RWPE2 (cell line): Measurements from ENCODE around the gene MYPOP.

Source experiments
- ATAC-seq: fragments of 200-7000 bp; cut with Tn5 transposase; 3 replicates; pipeline ENCODE4 v1.9.1; 2021; ENCODE audit warnings: low read depth
- DNase-seq: peaks from one replicate; pipeline ENCODE4 v3.0.0-alpha.2; 2020; ENCODE audit warnings: low spot score
- H3K27ac ChIP-seq: fragments of 450-650 bp; 2 replicates; pipeline ENCODE4 v1.5.1; 2017; ENCODE audit warnings: mild to moderate bottlenecking; ENCODE audit not compliant: poor library complexity, severe bottlenecking
- H3K27me3 ChIP-seq: fragments of 250-450 bp; sonication (Bioruptor Pico); 2 replicates; pipeline ENCODE4 v1.5.1; 2021; ENCODE audit warnings: mild to moderate bottlenecking, moderate library complexity; ENCODE audit not compliant: insufficient read depth, poor library complexity, severe bottlenecking
- H3K36me3 ChIP-seq: fragments of 250-450 bp; sonication (Bioruptor Pico); 2 replicates; pipeline ENCODE4 v1.5.1; 2020; ENCODE audit warnings: low read depth, mild to moderate bottlenecking, moderate library complexity
- H3K4me1 ChIP-seq: fragments of 250-450 bp; sonication (Bioruptor Pico); 2 replicates; pipeline ENCODE4 v1.5.1; 2021; ENCODE audit warnings: mild to moderate bottlenecking, moderate library complexity; ENCODE audit not compliant: insufficient read depth, poor library complexity, severe bottlenecking
- H3K4me3 ChIP-seq: fragments of 250-450 bp; sonication (Bioruptor Pico); 2 replicates; pipeline ENCODE4 v1.5.1; 2021; ENCODE audit warnings: mild to moderate bottlenecking, moderate library complexity; ENCODE audit not compliant: severe bottlenecking
- H3K9me3 ChIP-seq: fragments of 250-450 bp; sonication (Bioruptor Pico); 2 replicates; pipeline ENCODE4 v1.5.1; 2021; ENCODE audit warnings: mild to moderate bottlenecking, moderate library complexity; ENCODE audit not compliant: severe bottlenecking
- TF ChIP-seq, protein P1 (sequence below): fragments of 450-650 bp; IDR thresholded peaks from one replicate; pipeline ENCODE4 v1.5.1; 2017; ENCODE audit warnings: mild to moderate bottlenecking, moderate library complexity; ENCODE audit not compliant: poor library complexity, severe bottlenecking

MYPOP gene

DNA sequence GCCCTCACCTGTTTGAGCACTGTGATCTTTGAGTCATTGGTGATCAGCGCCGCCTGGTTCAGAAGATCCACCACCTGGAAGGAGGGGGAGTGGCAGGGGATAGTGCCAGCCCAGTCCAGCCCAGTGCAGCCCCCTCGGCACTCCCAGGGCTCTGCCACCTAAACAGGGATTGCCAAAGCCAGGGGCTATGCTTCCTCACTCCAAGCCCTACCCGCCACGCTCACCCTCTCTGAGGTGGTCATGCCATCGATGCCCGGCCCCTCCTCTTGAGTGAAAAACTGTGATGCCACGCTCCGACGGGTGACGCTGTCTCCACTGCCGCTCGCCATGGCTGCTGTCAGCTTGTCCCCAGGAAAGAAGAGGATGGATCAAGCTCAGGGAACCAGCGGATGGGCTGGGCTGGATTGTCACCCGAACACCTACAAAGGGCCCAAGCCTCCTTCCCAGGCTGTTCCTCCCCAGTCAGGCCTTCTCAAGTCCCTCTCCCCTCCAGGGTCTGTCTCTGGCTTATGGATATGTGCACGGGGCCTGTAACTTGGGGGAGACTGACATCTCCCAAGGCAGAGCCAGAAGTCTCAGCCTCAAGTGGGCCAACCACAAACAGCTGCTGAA is 48.1 kb downstream of the MYPOP start:
- H3K36me3 ChIP-seq = peaks cover 70% of the 10 kb centered on the region
- TF ChIP-seq, protein P1, sequence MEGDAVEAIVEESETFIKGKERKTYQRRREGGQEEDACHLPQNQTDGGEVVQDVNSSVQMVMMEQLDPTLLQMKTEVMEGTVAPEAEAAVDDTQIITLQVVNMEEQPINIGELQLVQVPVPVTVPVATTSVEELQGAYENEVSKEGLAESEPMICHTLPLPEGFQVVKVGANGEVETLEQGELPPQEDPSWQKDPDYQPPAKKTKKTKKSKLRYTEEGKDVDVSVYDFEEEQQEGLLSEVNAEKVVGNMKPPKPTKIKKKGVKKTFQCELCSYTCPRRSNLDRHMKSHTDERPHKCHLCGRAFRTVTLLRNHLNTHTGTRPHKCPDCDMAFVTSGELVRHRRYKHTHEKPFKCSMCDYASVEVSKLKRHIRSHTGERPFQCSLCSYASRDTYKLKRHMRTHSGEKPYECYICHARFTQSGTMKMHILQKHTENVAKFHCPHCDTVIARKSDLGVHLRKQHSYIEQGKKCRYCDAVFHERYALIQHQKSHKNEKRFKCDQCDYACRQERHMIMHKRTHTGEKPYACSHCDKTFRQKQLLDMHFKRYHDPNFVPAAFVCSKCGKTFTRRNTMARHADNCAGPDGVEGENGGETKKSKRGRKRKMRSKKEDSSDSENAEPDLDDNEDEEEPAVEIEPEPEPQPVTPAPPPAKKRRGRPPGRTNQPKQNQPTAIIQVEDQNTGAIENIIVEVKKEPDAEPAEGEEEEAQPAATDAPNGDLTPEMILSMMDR = no peak
- no peaks in the 10 kb centered on the region for H3K4me1 ChIP-seq

DNA sequence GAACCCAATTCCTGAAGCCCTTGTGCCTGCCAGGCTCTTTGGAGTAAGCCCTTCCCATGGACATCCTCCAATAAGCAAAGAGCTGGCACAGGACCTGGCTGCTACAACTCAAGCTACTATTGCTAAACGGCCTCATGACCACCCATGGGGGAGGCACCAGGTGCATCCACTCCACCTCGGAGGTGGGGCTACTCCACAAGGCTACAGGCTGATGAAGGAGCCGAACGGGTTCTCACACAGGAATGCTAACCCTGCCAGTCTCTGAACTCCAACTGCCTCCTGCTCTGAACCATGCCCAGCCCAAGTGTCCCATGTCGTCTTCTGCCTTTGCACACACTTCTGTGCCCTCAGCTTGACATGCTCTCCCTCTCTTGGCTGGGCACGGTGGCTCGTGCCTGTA is 49.4 kb downstream of the MYPOP start:
- H3K36me3 ChIP-seq = peaks cover 74% of the 10 kb centered on the region
- no peaks in the 10 kb centered on the region for H3K9me3 ChIP-seq
- no peaks in the 10 kb centered on the region for H3K4me1 ChIP-seq
- no peak overlapping the region for H3K27ac ChIP-seq
- H3K27me3 ChIP-seq = no peaks in the 10 kb centered on the region
- TF ChIP-seq, protein P1 = no peak
- ATAC-seq (no peak), DNase-seq (no peak)
- no peak overlapping the region for H3K4me3 ChIP-seq

More for the DNA sequence above, 48.1 kb downstream of the MYPOP start:
- no peak for ATAC-seq
- DNase-seq = no peak
- H3K9me3 ChIP-seq = no peaks in the 10 kb centered on the region
- H3K27me3 ChIP-seq = no peaks in the 10 kb centered on the region
- H3K27ac ChIP-seq = no peak overlapping the region
- H3K4me3 ChIP-seq = no peak overlapping the region

DNA sequence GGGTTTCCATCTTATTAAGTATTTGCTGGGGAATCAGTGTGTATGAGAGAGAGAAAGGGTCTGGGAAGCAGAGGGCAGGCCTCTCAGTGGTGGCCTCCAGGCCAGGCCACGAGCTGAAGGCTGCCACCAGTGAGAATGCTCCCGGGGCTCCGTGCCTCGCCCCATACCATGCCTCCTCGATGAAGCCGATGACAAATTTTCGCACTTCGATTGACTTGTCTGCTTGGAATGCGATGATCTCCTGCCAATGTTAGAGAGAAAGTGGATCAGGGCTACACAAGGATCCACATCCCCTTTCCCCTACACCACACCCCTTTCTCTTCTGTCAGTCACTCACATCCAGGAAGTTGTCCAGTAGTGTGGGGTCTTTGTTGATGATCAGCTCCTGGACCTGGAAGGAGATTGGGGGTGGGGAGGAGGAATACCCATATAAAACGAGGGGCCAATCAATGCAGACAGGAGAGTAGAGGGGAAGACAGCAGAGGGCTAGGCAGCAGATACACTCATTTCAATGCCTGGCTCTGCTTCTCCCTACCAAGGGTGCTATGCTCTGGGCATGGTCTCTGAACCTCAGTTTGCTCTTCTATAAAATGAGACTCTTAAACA is 50.2 kb downstream of the MYPOP start:
- Histone ChIP-seq H3K4me1 (no peaks in the 10 kb centered on the region), H3K27ac (no peak overlapping the region), H3K27me3 (no peaks in the 10 kb centered on the region), H3K36me3 (peaks cover 81% of the 10 kb centered on the region), H3K4me3 (no peak overlapping the region), H3K9me3 (no peaks in the 10 kb centered on the region)
- TF ChIP-seq, protein P1 = no peak
- ATAC-seq = peak; percentile 47; the same call in 2 of the 3 replicates
- no peak for DNase-seq

DNA sequence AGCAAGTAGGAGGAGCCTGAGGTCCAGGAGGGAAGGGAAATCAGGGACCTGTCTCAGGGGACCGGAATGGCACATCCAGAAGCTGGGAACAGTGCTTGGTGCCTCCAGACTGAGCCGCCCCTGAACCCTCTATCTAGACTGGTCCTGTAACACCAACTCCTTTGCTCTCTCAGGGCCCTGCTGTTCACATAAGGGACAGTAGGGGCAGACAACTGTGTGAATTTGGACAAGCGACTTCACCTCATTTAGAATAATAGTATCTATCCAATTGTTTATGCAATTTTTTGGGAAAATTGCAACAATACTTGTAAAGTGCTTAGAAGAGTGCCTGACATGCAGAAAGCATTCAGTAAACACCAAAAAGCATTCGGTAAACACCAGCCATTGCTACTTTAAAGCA is 53.5 kb downstream of the MYPOP start:
- no peaks in the 10 kb centered on the region for H3K4me1 ChIP-seq
- TF ChIP-seq, protein P1 = no peak
- no peak for DNase-seq
- H3K9me3 ChIP-seq = no peaks in the 10 kb centered on the region
- no peak overlapping the region for H3K27ac ChIP-seq
- ATAC-seq = peak; percentile 52; the same call in 1 of the 3 replicates
- H3K27me3 ChIP-seq = no peaks in the 10 kb centered on the region
- H3K36me3 ChIP-seq = peaks cover 94% of the 10 kb centered on the region
- no peak overlapping the region for H3K4me3 ChIP-seq

DNA sequence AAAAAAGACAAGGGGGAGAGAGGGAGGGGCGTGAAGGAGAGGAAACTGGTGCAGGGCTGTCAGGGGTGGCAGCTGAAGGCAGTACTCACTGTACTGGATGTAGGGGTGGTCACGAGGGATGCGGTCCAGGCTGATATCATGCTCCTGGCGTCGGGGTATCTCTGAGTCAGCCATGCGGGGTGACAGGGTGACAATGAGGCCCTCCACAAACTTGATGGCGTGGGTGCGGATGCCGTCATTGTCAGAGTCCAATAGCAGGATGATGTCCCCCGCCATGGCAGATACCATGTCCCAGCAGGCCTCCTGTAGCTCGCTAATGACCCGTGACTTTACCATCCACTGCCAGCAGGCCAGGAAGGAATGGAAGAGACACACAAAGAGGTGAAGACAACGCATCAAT is 54.8 kb downstream of the MYPOP start:
- Histone ChIP-seq H3K27ac (no peak overlapping the region), H3K36me3 (peaks cover 95% of the 10 kb centered on the region), H3K4me1 (no peaks in the 10 kb centered on the region), H3K4me3 (no peak overlapping the region), H3K9me3 (no peaks in the 10 kb centered on the region), H3K27me3 (no peaks in the 10 kb centered on the region)
- TF ChIP-seq, protein P1 = no peak
- DNase-seq (no peak), ATAC-seq (no peak)
